Neural progenitor cell (in vitro differentiated cells): ENCODE data around the gene COL4A2.

Experiments used
- EZH2 ChIP-seq: fragments of 200-600 bp; sonication (generic); IDR thresholded peaks from 2 replicates; pipeline ENCODE4 v1.6.1; 2017; ENCODE audit warnings: antibody characterized with exemption, mild to moderate bottlenecking, moderate library complexity
- TF ChIP-seq, protein P1 (sequence below): fragments of 200-600 bp; sonication (generic); IDR thresholded peaks from 2 replicates; pipeline ENCODE4 v1.5.1; 2017; ENCODE audit warnings: antibody characterized with exemption, mild to moderate bottlenecking

DNA sequence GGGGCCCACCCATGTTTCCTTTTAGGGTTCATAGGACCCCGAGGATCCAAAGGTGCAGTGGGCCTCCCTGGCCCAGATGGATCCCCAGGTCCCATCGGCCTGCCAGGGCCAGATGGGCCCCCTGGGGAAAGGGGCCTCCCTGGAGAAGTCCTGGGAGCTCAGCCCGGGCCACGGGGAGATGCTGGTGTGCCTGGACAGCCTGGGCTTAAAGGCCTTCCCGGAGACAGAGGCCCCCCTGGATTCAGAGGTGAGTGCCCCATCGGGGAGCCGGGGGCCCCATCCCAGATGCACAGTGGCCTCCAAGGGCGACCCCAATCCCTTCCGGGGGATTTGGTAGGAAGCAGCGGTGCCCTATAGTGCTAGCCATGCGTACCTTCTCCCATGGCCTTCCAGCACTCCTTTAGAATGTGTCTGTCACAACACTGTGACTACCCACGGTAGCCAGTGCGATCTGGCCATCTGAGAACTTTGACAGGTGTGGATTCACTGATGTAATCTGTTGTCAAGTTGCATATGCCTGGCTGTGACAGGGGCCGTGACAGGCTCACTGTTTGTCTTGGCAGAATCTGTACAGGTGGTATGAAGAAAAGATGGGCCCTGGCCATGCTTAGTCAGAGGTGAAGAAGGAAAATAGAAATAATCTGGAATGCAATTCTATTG lies 165.9 kb downstream of the COL4A2 start:
- TF ChIP-seq, protein P1, sequence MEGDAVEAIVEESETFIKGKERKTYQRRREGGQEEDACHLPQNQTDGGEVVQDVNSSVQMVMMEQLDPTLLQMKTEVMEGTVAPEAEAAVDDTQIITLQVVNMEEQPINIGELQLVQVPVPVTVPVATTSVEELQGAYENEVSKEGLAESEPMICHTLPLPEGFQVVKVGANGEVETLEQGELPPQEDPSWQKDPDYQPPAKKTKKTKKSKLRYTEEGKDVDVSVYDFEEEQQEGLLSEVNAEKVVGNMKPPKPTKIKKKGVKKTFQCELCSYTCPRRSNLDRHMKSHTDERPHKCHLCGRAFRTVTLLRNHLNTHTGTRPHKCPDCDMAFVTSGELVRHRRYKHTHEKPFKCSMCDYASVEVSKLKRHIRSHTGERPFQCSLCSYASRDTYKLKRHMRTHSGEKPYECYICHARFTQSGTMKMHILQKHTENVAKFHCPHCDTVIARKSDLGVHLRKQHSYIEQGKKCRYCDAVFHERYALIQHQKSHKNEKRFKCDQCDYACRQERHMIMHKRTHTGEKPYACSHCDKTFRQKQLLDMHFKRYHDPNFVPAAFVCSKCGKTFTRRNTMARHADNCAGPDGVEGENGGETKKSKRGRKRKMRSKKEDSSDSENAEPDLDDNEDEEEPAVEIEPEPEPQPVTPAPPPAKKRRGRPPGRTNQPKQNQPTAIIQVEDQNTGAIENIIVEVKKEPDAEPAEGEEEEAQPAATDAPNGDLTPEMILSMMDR, result no peak
- TF ChIP-seq EZH2, result no peak
